Measurements from ENCODE around the gene LOX.

LOX gene, protein sequence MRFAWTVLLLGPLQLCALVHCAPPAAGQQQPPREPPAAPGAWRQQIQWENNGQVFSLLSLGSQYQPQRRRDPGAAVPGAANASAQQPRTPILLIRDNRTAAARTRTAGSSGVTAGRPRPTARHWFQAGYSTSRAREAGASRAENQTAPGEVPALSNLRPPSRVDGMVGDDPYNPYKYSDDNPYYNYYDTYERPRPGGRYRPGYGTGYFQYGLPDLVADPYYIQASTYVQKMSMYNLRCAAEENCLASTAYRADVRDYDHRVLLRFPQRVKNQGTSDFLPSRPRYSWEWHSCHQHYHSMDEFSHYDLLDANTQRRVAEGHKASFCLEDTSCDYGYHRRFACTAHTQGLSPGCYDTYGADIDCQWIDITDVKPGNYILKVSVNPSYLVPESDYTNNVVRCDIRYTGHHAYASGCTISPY

GRCh38 chr5:122078116-122079110, at the start of gene LOX:
Gene LOX (minus strand): TSS chr5:122078259. CDS start chr5:122077985, 274 bp downstream.
- peak in 7 of 10 donors; percentile 4 to 81 (median 28) for DNase-seq
- intact Hi-C loops (cut with DNase I), result no loop called here

- DNase-seq, result peak in 8 of 10 donors; percentile 17 to 84 (median 42)
Observed at GRCh38 chr5:122126756-122127321, 48.8 kb upstream of the LOX start.

GRCh38 chr5:122126177-122126755, 48.2 kb upstream of the LOX start:
- DNase-seq, result no peak
- intact Hi-C loops (cut with DNase I), result no loop called here

More at GRCh38 chr5:122126756-122127321, 48.8 kb upstream of the LOX start:
- intact Hi-C loops (cut with DNase I), result no loop called here

DNA sequence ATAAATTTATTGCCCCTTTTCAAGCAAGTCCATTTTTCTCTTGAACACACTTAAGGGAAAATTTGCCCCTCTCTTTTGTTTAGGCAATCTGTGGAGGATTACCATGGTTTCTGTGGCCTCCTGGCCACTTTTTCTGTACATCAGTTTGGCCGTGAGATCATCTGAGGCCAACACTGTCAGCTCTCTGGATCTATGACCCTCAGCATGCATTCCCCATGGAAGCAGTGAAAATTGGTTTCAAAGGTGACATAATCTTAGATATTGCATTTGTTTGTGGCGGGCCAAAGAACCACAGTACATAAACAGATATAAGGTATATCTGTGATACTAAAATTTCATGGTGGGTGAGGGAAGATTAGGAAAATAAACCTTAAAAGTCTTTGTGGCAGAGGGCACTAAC, 46.7 kb upstream of the LOX start:
- intact Hi-C loops (cut with DNase I), result no loop called here
- no peak for DNase-seq

DNA sequence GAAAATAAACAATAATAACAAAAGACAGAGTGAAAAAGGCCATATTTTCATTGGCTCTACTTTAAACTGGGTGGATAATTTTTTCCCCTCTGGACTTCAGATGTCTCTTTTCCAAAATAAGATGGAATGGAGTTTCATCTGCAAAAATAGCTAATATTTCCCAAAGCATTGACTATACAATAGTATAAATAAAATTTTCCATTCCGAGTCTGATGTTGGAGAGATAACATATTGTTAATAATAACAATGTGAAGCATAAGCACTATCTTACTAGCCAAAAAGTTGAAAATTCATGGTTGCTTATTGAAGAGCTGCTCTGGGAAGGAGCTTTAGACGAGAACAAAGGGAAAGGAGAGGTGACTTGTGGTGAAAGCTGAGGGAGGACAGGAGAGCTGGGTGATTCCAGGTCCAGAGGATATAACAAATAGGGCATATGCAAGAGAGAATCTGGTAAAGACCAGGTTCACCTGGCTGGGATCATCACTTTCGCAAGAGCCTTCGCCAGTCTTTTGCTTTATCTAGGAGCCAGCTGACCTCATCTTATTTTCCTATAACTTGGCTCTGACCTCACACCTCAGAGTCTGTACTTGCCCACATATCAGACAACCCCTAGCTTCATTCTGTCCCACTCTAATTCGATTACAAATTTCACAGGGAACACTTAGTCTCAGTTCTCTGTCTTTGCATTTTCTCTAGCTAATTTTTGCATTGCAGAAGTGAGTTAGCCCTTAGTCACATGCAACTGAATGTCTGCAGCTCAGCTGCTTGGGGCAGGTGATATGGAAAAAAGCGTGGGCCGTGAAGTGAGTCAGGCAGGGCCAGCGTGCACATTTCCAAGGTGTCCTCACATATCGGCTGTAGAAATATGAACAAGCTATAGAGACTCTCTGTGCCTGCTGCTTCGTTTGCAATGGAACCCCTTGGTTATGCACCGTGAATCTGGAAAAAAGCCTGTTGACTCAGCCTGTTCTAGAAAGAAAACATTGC, 43.7 kb upstream of the LOX start:
- intact Hi-C loops (cut with DNase I), result no loop called here
- DNase-seq, result peak in 1 of 10 donors; percentile 53

- intact Hi-C loops (cut with DNase I), result no loop called here
- DNase-seq, result no peak
Observed at GRCh38 chr5:122120957-122121356, 42.9 kb upstream of the LOX start.

DNA sequence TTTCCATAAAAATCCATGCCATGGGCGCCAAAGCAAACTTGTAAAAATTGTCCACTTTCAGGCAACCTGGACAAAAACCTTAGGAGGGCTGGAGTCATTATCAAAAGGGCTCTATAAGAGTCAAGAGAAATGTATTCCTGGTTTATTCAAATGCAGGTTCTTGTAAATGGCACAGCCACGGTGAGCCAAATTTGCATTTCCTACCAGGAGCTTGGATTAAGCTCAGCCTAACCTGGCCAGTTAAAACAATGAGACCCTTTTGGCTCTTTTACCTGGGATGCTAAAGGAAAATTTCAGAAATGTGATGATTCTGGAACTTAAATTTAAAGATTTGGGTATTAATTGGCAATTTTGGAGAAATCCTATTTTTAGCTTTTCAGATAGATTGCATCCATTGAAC, 42.4 kb upstream of the LOX start:
- intact Hi-C loops (cut with DNase I), result no loop called here

DNA sequence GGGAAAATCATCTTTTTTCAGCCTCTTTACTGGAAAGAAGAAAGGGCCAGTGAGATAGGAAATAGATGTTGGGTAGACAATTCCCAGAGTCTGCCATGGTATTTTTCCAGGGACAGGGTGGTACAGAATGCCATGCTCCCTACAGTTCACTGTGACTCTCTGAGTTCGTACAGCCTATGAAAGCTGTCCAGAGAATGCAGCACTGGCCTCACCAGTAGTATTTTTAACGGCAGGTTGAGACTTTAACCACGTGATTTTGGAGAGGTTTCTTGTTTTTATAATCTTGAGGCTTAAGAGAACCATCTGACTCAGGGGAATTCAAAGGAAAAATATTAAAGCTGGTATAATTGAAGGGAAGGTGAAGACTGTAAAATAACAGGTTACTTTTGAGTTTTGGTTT, 41.1 kb upstream of the LOX start:
- no peak for DNase-seq
- intact Hi-C loops (cut with DNase I), result no loop called here

More for the DNA sequence above, 42.4 kb upstream of the LOX start:
- no peak for DNase-seq

DNA sequence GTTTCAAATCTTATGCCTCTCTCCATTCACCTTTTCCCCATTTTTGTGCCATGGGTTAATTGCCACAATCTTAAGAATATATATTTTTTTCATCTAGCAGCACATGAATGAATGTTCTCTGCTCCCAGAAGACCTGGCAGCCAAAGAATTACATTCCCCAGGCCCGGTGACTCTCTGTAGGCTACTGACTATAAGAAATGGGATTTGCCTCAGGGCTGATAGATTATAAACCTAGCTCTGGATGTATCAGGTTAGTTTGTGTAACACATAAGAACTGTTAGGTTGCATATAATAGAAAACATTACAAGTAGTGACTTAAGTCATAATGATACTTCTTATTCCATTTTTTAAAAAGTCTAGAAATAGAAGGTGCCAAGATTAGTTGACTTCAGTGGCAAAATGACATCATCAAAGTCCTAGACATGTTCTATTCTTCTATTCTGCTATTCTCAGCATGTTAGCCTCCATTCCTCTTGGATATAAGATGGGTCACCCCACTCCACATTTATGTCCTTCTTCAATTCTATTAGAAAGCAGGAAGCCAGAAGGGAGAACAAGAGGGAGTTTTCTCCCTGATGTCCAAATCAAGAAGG, 40.4 kb upstream of the LOX start:
- intact Hi-C loops (cut with DNase I), result no loop called here
- DNase-seq, result no peak

DNA sequence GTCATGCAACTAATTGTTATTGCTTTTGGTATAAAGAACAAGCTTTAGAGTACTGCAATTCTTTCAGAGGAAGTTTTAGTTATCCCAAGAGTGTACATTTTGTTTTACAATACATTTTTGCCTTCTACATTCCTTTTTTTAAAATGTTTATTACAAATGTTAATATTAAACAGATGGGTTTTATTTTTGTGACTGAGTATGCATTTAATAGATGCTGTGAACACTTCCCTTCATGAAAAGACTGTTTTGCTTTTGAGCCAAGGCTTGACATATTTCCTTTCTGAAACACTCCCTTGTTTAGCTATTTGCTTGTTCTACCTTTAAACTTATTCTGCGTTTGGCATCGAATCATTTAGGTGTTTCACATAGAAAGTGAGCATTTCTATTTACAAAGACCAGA, 36.4 kb upstream of the LOX start:
- DNase-seq, result no peak
- intact Hi-C loops (cut with DNase I), result no loop called here

DNA sequence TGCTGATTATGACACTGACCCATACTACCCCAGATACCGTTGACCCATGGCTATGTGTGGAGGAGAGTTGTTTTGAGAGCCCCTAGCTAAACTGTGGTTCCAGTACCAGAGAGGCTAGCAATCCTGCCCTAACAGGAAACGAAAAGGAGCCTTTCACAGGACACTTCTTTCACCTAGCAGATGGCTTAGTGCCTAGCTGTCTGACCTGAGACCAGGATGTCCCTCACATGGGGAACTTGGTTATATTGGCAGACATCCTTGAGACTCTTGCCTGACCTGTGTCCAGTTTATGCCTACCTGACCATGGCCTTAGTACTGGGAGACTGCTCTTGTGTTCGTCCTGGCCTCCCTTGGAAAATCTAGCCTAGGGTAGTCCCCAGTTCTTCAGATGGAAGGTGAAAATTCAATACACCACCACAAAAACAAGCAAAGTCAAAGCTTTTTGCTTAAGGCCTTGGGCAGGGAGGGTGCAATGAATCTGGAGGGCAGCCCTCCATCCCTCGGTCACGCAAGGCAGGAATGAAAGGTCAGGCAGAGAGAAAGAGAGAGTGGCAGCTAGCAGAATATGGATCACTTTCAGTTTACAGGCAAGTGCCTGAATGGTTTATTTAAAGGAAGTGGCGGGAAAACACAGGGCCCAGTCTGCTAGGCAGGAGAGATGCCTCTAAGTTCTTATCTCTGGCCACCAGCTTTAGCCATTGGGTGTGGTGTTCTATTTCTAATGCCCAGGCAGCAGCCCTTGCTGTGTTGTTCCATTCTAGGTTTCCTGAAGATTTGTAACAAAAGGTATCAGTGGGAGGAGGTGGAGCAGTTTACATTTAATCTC, 34.9 kb upstream of the LOX start:
- intact Hi-C loops (cut with DNase I), result no loop called here
- no peak for DNase-seq

DNA sequence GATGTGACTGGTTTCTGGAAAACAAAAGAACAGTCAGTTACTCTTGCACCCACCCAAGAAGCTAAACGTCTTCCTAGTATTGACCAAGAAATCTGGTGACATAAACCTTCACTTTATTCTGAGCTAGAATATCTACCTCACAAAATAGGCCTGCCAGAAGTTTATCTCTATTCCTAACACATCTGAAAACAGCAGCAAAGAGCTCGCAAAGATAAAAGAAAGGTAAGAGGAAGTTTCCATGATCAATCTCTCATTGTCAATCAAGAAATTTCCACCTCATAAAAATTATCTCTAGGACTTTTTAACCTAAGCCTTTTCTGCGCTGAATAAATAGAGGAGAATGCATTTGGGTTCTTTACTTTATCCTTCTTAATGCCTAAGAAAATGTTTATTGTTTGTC, 34.0 kb upstream of the LOX start:
- DNase-seq, result no peak
- intact Hi-C loops (cut with DNase I), result no loop called here

- no peak for DNase-seq
- intact Hi-C loops (cut with DNase I), result no loop called here
Observed at GRCh38 chr5:122111460-122111859, 33.4 kb upstream of the LOX start.

- intact Hi-C loops (cut with DNase I), result no loop called here
- DNase-seq, result no peak
Observed at GRCh38 chr5:122110987-122111386, 32.9 kb upstream of the LOX start.

DNA sequence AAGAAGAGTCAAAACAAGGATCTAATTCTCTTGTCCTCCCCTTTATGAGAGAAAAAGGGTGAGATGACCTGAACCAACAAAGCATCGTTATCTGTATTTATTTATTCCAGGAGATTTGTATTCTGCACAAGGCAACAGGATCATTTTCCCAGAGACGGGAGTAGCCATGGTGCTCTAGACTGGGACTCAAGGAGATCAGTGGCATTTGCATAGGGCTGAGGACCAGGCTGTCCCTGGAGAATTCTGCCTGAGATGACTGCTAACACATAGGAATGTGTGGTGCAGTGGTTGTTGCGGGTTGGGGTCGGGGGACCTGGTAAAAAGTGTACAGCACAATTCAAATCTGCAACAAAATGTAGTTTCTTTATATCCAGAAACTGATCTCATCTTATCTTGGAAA, 29.0 kb upstream of the LOX start:
- peak in 1 of 10 donors; percentile 54 for DNase-seq
- intact Hi-C loops (cut with DNase I), result no loop called here

DNA sequence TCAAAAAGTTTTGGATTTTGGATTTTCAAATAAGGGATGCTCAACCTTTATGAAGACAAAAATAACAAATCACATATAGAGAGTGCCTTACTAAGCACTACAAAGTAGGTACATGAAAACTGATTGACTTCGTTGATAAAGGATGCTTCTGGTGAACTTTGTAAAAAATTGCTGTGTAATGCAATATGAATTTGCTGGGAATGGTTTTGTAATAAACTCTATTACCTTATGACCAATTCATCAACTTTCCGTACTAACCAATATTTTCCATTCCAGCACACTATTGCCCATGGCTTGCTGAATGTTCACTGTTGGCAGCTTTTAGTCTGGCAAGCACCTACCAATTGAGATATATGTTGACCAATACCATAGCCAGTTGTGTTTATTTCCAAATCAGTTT, 27.9 kb upstream of the LOX start:
- DNase-seq, result no peak
- intact Hi-C loops (cut with DNase I), result no loop called here

GRCh38 chr5:122102825-122103224, 24.8 kb upstream of the LOX start:
- intact Hi-C loops (cut with DNase I), result loop anchor here (2.0 kb wide), 1 partner anchor 136 kb away; no protein-coding TSS in a partner anchor
- DNase-seq, result no peak
